ENCODE measurements around the gene PPP1CC.
A peak's percentile ranks its signal among the peaks of the same experiment; 100 is the strongest.

PPP1CC gene

DNA sequence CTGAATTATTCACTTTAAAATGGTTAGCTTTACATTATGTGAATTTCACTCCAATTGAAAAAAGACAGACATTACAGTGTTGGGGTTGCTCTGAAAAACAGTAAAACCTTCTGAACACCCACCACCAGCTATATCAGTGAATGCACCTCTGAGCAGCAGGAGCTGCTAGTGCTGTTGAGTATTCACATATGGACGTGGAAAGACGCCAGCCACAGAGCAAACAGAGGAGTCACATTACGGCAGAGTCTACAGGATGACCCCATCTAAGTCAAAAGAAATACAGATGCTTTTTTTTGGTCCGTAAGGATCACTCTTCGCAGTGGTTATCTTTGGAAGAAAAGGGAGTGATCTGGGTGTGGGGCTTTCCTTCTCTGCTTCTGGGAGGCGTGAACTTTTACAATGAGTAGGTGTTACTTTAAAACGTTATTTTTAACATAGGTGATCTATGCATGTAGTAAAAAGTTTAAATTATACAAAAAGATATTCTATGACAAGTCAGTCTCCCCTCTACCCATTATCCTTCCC, 58.3 kb downstream of the PPP1CC start:
- no peak for DNase-seq

- DNase-seq, result no peak
These were observed 58.8 kb downstream of the PPP1CC start for GRCh38 chr12:110683888-110684287.

GRCh38 chr12:110680032-110680431, 62.7 kb downstream of the PPP1CC start:
- no peak for DNase-seq

DNA sequence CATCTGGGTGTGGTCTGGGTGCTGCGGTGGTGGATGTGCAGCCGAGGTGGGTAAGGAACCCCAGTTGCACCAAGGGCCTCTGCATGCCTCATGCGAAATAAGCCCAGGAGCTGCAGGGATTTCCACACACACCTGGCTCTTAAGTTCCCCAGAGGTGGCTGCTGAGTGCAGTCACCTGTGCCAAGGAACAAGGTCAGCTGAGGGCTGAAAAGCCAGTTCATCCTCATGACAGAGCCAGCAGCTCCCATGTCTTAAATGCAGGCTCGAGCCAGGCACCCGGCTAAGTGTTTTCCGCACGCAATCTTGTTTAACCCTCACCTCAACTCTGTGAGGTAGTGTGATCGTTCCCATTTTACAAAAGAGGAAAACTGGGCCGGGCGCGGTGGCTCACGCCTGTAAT, 63.5 kb downstream of the PPP1CC start:
- no peak for DNase-seq

DNA sequence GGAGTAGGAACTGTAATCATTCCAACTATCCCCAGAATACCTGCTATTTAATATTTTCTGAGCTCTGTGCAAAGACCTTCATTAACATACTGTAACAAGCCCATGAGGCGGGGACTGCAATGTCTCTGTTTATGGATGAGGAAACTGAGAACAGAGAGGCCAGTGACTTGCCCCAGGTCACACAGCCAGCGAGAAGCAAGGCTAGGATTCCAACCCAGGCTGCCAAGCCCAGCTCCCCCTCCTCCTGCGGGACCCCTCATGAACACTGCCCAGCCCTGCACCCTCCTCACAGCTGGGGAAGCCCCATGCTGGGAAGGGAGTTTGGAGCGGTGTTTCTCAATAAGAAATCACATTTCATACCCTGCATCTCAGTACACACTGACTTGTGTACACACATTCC, 64.7 kb downstream of the PPP1CC start:
- DNase-seq, result no peak

DNA sequence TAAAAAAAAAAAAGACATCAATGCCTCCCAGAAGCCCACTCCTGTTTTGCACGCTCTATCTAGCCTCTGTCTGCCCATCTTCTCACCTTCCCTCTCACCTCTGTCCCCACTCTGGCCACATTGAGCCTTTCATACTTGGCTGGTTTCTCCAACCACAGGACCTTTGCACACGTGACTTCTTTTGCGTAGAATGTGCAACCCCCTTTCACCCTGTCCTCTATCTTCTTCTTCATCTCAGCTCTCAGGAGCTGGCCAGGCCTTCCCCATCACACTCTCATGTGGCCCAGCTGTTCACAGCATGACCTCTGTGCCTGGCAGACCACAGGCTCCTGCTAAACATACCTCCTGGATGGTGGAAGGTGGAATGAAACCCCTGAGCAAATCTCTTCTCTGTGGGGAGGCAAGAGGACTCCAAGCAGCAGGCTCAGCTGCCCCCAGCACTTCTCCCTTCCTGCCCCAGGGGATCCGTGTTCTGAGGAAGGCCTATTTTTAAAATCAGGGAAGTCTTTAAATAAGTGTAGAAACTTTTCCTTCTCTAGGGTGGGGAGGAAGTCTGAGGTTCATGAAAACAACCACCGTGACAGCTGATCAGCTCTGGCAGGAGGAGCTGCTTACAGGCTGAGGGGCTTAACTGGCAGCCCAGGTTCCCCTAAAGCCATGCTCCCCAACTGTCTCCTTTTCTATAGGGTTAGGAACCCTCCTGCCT, 65.3 kb downstream of the PPP1CC start:
- DNase-seq, result peak; percentile 52

DNA sequence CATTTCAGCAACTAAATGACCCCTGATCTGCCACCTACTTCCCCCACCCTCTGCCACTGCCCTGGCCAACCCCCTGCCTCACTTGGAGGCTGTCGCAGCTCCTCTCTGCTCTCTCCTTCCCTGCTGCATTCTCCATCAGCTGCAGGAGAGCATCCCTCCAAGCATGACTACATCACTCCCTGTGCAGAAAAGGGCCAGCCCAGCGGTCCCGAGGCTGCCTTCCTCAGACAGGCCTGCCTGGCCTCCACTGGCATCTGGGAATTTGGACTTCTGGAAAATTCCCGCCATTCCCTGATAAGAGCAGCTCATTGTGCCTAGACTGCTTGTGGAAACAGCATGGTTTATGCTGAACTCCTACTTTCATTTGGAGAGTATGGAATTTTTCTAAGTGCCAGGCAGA, 66.5 kb downstream of the PPP1CC start:
- DNase-seq, result no peak

DNA sequence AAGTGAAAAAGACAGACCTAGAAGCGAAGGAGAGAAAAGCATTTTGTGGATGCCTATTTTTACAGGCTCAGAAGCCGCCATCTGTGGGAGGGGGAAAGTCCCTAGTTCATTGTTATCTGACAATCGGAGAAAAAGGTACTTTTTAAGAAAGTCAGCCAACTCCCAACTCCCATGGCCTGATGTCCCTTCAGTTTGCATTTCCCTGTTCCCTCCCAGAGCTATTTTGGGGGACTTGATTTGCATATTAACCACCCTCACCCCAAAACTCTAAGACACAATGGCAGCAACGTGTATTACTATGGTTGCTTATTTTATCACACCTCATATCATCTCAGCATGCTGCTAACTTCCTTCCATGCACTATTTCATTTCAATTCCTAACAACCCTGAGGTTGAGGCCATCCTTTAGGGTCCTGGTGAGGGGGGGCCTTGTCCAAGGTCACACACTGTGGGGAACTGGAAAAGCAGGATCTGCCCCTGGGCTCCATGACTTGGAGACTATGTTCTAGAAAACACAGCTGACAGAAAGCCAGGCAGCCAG, 72.5 kb downstream of the PPP1CC start:
- no peak for DNase-seq

All from GDM1 (cell line).